Brain microvascular endothelial cell (primary cell): Measurements from ENCODE around the gene CCDC88C.

Experiments
- DNase-seq: peaks from one replicate; pipeline ENCODE4 v3.0.0-alpha.2; 2020
- H3K27ac ChIP-seq: fragments of 250-450 bp; sonication (Bioruptor Pico); 2 replicates; pipeline ENCODE4 v1.5.1; 2020; ENCODE audit warnings: mild to moderate bottlenecking, moderate library complexity
- H3K27me3 ChIP-seq: fragments of 250-450 bp; sonication (Bioruptor Pico); replicated peaks from 2 replicates; pipeline ENCODE4 v1.5.1; 2020; ENCODE audit warnings: mild to moderate bottlenecking
- H3K36me3 ChIP-seq: fragments of 250-450 bp; sonication (Bioruptor Pico); replicated peaks from 2 replicates; pipeline ENCODE4 v1.5.1; 2020; ENCODE audit warnings: mild to moderate bottlenecking
- H3K4me3 ChIP-seq: 2 replicates; pipeline ENCODE4 v1.5.1; 2011; ENCODE audit warnings: low read depth, mild to moderate bottlenecking, control low read depth, low read length, moderate library complexity
- CTCF ChIP-seq: IDR thresholded peaks from 2 replicates; pipeline ENCODE4 v1.5.1; 2011; ENCODE audit warnings: low read depth, mild to moderate bottlenecking, moderate library complexity, low read length, control low read depth, inconsistent platforms; ENCODE audit errors: missing control alignments
- in situ Hi-C: cut with HindIII; loops from 2 replicates; pipeline ENCODE4 v1.10.0; 2017; ENCODE audit warnings: low sequenced_read_pairs, low pct_ligation_motif_present

The CCDC88C gene

GRCh38 chr14:91298576-91298975, 119.0 kb downstream of the CCDC88C start:
- Histone ChIP-seq H3K36me3 (peaks cover 2% of the 10 kb centered on the region), H3K27ac (no peak overlapping the region), H3K4me3 (no peak overlapping the region), H3K27me3 (no peaks in the 10 kb centered on the region)
- TF ChIP-seq CTCF = no peak
- no peak for DNase-seq
- in situ Hi-C loops = loop anchor here (25.0 kb wide), 2 partner anchors 111 to 386 kb away; no protein-coding TSS in a partner anchor

GRCh38 chr14:91297081-91297711, 120.4 kb downstream of the CCDC88C start:
- no peak overlapping the region for H3K4me3 ChIP-seq
- DNase-seq = no peak
- no peaks in the 10 kb centered on the region for H3K27me3 ChIP-seq
- H3K27ac ChIP-seq = no peak overlapping the region
- no peak for TF ChIP-seq CTCF
- in situ Hi-C loops = loop anchor here (25.0 kb wide), 2 partner anchors 110 to 385 kb away; no protein-coding TSS in a partner anchor
- peaks cover 2% of the 10 kb centered on the region for H3K36me3 ChIP-seq

GRCh38 chr14:91295851-91296796, 121.5 kb downstream of the CCDC88C start:
- no peak for TF ChIP-seq CTCF
- Histone ChIP-seq H3K36me3 (peaks cover 2% of the 10 kb centered on the region), H3K27me3 (no peaks in the 10 kb centered on the region), H3K4me3 (no peak overlapping the region), H3K27ac (no peak overlapping the region)
- no peak for DNase-seq
- in situ Hi-C loops = loop anchor here (25.0 kb wide), 2 partner anchors 109 to 384 kb away; no protein-coding TSS in a partner anchor

- no peak for DNase-seq
- H3K4me3 ChIP-seq = no peak overlapping the region
- H3K27me3 ChIP-seq = no peaks in the 10 kb centered on the region
- H3K36me3 ChIP-seq = peaks cover 2% of the 10 kb centered on the region
- no peak overlapping the region for H3K27ac ChIP-seq
- TF ChIP-seq CTCF = no peak
- in situ Hi-C loops = loop anchor here (25.0 kb wide), 2 partner anchors 108 to 383 kb away; no protein-coding TSS in a partner anchor
Observed at GRCh38 chr14:91295276-91295845, 122.3 kb downstream of the CCDC88C start.

- Histone ChIP-seq H3K27me3 (no peaks in the 10 kb centered on the region), H3K36me3 (peaks cover 2% of the 10 kb centered on the region), H3K4me3 (no peak overlapping the region), H3K27ac (no peak overlapping the region)
- in situ Hi-C loops = loop anchor here (25.0 kb wide), 2 partner anchors 107 to 382 kb away; no protein-coding TSS in a partner anchor
- TF ChIP-seq CTCF = no peak
- no peak for DNase-seq
Observed at GRCh38 chr14:91294153-91294552, 123.5 kb downstream of the CCDC88C start.
